Activated CD4-positive, alpha-beta T cell treated with anti-CD3 and anti-CD28 coated beads, Interleukin-10, Interleukin-2, amounts not matched to agents 100 ng/mL and 50 ng/mL, durations not matched to agents 16 hours and 8 hours (primary cell): Measurements from ENCODE around the gene SHISA6.

Experiments
- DNase-seq: peaks from one replicate; pipeline ENCODE4 v3.0.0-alpha.2; 2020

SHISA6 gene

GRCh38 chr17:11610999-11611566, 370.1 kb downstream of the SHISA6 start:
- DNase-seq, result no peak

GRCh38 chr17:11612956-11613355, 371.9 kb downstream of the SHISA6 start:
- DNase-seq, result no peak
